Fibroblast of skin of scalp (primary cell): ENCODE measurements around the gene TAC4.

Experiments
- DNase-seq: peaks from one replicate; pipeline ENCODE4 v3.0.0-alpha.2; 2013

The TAC4 gene

DNA sequence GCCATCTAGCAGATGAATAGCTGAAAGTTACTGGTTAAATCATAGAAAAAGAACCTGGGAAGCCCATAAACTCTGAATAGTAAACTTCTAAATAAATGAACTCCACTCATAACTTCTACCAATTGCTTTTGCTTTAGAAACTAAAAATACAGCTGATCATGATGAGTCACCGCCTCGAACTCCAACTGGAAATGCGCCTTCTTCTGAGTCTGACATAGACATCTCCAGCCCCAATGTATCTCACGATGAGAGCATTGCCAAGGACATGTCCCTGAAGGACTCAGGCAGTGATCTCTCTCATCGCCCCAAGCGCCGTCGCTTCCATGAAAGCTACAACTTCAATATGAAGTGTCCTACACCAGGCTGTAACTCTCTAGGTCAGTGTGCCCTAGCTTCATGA lies 49.7 kb downstream of the TAC4 start:
- no peak for DNase-seq

DNA sequence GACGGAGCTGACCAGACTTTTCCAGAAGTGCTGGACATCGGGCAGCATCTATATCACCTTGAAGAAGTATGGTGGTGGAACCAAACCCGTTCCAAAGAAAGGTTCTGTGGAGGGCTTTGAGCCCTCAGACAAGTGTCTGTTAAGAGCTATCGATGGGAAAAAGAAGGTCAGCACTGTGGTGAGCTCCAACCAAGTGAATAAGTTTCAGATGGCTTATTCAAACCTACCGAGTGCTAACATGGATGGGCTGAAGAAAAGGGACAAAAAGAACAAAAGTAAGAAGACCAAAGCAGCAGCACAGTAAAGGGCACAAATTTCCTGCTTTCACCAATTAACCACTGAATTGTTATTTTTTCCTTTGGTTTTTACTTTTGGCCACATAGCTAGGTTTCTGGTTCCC lies 52.5 kb downstream of the TAC4 start:
- DNase-seq, result no peak

DNA sequence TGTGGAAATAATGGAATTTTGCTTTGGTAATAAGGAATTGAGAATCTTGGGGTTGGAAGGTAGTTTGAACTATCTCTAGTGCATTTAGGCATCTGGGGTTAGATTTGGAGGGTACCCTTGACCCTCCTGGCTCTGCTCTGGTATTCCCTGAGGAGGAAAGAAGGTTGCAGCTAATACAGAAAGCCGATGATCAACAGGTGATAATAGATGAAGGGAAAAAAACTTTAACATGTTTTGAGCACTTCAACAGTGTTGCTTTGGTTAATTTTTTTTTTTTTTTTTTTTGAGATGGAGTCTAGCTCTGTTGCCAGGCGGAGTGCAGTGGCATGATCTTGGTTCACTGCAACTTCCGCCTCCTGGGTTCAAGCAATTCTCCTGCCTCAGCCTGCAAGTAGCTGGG lies 54.6 kb downstream of the TAC4 start:
- no peak for DNase-seq

DNA sequence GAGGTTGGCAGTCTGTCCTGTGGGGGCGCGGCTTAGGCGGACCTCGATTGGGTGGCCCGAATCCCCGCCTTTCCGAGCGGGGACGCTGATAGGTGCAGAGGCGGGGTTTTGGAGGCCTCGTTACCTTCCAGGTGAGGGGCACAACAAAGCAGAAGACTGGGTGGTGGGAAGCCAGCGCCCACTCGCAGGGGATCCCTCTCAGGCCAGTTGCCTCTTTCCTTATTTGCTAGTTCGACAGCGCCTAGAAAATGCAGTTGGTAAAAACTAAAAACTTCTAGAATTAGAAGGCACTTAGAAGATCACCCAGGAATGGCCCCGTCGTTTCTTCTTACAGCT lies 58.7 kb downstream of the TAC4 start:
- no peak for DNase-seq

DNA sequence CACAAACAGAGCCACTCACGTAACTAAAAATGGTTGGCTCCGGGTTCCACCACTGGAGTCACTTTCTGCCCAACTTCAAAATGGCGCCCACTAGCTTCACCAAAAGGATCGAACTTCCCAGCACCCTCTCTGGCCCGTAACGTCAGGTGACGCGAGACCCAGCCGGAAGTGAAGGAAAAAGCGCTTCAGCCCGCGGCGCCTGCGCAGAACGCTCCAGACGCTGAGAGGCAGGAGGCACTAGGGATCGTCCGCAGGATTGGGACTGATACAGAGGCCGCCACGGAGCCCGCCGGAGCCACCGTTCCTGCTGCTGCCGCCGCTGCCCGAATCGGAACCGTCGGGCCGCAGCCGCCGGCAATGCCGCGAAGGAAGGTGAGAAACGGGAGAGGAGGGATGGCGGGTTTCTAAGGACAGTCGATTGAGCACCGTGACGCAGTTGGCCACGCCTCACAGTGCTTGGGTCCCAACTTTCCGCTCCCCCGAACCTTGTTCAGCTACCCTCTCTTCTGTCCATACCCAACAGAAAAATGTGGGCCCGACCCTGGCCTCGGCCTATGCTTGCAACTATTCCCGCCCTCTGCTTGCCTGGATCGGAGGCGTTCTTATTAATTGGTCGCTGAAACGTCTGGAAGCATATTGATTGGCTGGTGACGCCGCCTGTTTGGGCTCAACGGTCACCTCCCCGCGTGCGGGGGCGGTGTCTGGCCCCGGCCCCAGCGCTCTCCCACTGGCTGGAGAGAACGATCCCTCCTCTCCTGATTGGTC lies 59.2 kb downstream of the TAC4 start, which contains the start of gene KAT7:
Gene KAT7 (plus strand): TSS at position 204 of the 765 bp plus-strand sequence. CDS start 154 bp downstream, at position 358.
- peak; percentile 100 for DNase-seq
